AG08396 (cell line): ENCODE data around the gene L3MBTL2.
"Not testable (repeated sequence)": the region's sequence is repeated elsewhere in the genome, so short reads cannot be mapped to it uniquely, and the experiment has no call there.

ENCODE experiments used
- DNase-seq: peaks from one replicate; pipeline ENCODE4 v3.0.0; 2012; ENCODE audit warnings: low spot score, mixed read lengths

Gene L3MBTL2

DNA sequence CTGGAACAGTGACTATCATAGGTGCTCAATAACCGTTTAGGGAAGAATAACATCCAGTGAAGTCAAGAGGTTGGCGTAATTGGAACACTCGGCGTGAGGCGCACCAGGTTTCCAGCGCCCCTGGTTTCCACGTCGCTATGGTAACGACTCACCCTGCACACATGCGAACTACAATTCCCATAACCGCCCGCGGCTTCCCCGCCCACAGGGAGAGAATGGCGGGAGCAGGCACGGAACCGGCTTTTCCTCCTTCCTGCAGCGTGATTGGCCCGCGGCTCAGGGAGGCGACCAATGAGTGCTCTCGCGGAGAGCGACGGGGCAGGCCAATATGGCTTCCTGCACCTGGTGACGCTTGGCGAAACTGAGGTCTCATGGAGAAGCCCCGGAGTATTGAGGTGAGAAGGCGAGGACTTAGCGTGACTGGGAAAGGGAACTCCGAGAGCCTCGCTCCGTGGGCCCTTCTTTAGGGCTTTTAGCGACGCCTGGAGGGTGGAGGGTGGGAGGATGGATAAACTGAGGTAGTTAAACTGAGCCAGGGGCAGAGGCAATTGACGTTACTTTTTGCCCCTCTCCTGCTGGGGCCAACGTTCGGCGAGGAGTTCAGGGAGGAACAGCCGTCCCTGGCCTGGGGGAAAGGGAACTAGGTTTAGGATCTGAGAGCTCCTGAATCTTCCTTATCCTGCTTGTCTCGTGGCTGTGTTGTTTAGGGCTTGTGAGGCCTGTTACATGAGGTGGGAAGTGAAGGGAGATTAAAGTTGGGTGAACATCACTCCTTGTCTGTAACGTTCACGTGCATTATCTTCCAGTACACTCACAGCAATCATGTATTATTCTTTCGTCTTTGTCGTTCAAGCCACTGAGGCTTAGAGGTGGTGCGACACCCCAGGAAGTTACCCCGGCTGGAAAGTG is at the start of gene L3MBTL2:
Gene L3MBTL2 (plus strand): TSS at position 321 of the 909 bp plus-strand sequence. CDS start 51 bp downstream, at position 372.
- peak; percentile 98 for DNase-seq

DNA sequence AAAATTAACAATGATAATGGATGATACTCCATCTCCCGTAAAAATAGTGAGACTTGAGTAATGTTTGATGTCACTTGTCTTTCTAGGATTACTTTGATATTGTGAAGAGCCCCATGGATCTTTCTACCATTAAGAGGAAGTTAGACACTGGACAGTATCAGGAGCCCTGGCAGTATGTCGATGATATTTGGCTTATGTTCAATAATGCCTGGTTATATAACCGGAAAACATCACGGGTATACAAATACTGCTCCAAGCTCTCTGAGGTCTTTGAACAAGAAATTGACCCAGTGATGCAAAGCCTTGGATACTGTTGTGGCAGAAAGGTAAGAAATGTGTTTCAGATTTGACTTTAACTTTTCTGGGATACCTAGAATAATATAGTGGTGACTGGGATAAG is 48.0 kb upstream of the L3MBTL2 start:
- DNase-seq, result no peak

DNA sequence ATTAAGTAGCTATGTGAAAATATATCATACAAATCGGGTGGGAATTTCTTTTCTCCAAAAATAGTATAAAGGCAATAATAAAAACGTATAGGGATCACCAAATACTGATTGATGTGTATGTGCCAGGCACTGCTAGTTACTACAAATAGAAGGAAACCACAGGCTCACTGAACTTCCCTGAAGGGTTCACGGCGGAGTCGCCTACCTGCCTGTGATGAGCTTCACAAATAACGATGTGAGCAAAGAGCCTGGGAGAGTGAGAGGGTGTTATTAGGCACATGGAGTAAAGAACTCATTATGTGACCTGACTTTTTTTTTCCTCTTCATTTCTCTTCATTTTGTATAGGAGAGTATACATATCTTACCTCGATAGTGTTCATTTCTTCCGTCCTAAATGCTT is 36.0 kb upstream of the L3MBTL2 start:
- DNase-seq, result no peak

GRCh38 chr22:41171996-41172395 is 33.1 kb upstream of the L3MBTL2 start:
- DNase-seq, result no peak

DNA sequence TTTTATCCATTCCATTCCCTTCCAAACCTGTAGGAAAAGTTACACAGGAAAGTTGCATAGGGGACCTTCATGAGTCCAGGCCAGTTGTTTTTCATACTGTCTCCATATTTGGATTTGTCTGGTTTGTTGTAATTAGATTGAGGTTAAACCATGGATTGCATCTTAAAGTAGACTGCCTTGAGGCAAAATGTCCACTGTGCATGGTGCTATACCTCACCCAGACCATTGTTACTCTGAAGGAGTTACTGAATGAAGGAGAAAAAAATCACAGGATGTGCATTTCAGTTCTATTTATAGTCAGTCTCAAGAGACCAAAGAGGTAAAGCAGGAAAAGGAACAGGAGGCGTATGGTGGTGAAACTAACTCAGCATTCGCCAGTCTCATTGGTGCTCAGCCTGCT is 29.6 kb upstream of the L3MBTL2 start:
- no peak for DNase-seq

DNA sequence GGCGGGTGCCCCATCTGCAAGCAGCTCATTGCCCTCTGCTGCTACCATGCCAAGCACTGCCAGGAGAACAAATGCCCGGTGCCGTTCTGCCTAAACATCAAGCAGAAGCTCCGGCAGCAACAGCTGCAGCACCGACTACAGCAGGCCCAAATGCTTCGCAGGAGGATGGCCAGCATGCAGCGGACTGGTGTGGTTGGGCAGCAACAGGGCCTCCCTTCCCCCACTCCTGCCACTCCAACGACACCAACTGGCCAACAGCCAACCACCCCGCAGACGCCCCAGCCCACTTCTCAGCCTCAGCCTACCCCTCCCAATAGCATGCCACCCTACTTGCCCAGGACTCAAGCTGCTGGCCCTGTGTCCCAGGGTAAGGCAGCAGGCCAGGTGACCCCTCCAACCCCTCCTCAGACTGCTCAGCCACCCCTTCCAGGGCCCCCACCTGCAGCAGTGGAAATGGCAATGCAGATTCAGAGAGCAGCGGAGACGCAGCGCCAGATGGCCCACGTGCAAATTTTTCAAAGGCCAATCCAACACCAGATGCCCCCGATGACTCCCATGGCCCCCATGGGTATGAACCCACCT is 28.0 kb upstream of the L3MBTL2 start:
- no peak for DNase-seq

GRCh38 chr22:41177622-41178424 is 27.3 kb upstream of the L3MBTL2 start:
- no peak for DNase-seq

DNA sequence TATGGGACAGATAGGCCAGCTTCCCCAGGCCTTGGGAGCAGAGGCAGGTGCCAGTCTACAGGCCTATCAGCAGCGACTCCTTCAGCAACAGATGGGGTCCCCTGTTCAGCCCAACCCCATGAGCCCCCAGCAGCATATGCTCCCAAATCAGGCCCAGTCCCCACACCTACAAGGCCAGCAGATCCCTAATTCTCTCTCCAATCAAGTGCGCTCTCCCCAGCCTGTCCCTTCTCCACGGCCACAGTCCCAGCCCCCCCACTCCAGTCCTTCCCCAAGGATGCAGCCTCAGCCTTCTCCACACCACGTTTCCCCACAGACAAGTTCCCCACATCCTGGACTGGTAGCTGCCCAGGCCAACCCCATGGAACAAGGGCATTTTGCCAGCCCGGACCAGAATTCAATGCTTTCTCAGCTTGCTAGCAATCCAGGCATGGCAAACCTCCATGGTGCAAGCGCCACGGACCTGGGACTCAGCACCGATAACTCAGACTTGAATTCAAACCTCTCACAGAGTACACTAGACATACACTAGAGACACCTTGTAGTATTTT is 26.6 kb upstream of the L3MBTL2 start:
- DNase-seq, result no peak

GRCh38 chr22:41180362-41180761 is 24.8 kb upstream of the L3MBTL2 start:
- DNase-seq, result not testable (repeated sequence)

- no peak for DNase-seq
Observed at GRCh38 chr22:41180926-41181325, 24.2 kb upstream of the L3MBTL2 start.

- no peak for DNase-seq
Observed at GRCh38 chr22:41181349-41182241, 23.5 kb upstream of the L3MBTL2 start.

- no peak for DNase-seq
Observed at GRCh38 chr22:41184679-41185078, 20.4 kb upstream of the L3MBTL2 start.

GRCh38 chr22:41191467-41191866 is 13.6 kb upstream of the L3MBTL2 start:
- no peak for DNase-seq

DNA sequence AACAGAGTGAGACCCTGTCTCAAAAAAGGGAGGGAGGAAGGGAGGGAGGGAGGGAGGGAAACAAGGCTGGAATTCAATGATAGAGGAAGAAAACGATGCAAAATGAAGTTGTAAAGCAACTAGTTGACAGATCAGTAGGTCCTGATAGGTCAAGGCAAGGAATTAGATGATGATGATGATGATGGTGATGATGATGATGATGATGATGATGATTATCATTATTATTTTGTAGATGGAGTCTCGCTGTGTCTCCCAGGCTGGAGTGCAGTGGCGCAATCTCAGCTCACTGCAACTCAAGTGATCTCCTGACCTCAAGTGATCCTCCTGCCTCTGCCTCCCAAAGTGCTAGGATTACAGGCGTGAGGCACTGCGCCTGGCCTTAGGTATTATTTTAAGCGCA is 11.3 kb upstream of the L3MBTL2 start:
- no peak for DNase-seq

- peak; percentile 94 for DNase-seq
Observed at GRCh38 chr22:41197038-41197972, 7.8 kb upstream of the L3MBTL2 start.

- no peak for DNase-seq
Observed at GRCh38 chr22:41198027-41198580, 7.0 kb upstream of the L3MBTL2 start.

DNA sequence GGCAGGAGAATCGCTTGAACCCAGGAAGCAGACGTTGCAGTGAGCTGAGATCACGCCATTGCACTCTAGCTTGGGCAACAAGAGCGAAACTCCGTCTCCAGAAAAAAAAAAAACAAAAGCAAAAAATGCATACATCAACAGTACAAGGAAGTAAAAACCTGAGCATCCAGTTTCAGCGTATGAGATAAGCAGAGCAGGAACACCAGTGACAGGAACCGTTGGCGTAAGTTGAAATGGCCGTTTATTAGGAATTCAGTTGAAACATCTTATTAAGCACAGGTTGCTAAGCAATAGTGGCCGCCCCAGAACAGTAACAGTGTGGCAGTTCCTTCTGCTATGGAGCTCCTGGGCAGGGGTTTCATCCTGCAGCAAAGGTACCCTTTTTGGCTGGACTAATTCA is 4.0 kb upstream of the L3MBTL2 start:
- no peak for DNase-seq

DNA sequence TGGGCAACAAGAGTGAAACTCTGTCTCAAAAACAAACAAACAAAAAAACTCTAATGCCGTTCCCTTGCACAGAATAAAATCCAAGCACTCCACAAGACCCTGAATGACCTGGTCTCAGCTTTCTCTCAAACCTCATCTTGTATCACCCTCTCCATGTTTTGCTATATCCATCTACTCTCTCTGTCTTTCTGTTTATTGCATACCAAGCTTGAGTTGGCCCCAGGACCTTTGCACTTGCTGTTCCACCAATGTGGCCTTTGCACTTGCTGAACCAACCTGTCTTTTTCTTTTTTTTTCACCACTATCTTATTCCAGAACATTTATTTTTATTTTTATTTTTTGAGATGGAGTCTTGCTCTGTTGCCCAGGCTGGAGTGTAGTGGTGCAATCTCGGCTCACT is 2.0 kb upstream of the L3MBTL2 start:
- DNase-seq, result no peak

DNA sequence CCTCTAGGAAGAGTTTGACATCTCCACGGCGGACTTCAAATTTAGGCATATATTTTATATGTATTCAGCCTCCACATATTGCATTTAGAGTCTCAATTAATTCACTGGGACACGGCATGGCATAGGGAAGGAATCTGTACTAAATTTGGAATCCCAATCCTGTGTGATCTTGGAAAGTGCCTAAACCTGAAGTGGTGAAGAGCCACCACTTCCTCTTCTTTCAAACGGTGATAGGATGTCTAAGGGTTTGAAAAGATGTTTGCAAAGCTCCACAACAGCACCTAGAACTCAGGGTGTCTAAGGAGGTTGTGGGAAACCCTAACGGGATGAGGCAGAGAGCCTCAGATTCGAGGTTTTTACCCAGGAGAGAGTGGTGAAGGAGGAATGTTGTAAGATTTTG is 1.0 kb upstream of the L3MBTL2 start:
- DNase-seq, result no peak

- no peak for DNase-seq
Observed at GRCh38 chr22:41206719-41207118, 1.6 kb downstream of the L3MBTL2 start.
